Measurements from ENCODE around the gene CELF1. TPM values are rescaled to one million over a fixed set of nuclear protein-coding genes. Genes with fewer than 3 reads are reported as not detected.
A peak's percentile ranks its signal among the peaks of the same experiment; 100 is the strongest.
"Not testable (repeated sequence)": the region's sequence is repeated elsewhere in the genome, so short reads cannot be mapped to it uniquely, and the experiment has no call there.

CELF1 gene
- total RNA-seq, 1 donor from 2014 or later, result 173 TPM

- peak overlapping the region; percentile 92 for H2AFZ ChIP-seq (replicated peaks)
- no peaks in the 10 kb centered on the region for H3K27me3 ChIP-seq
- H3K27me3 Mint-ChIP-seq (ENCODE audit: insufficient read depth, low read depth), result peaks cover 12% of the 10 kb centered on the region
- H3K9me3 ChIP-seq (ENCODE audit: low read depth), result no peaks in the 10 kb centered on the region
- H3K4me3 Mint-ChIP-seq, result peak overlapping the region; percentile 58
- H3F3A ChIP-seq (ENCODE audit: low read depth), result peaks cover 10% of the 10 kb centered on the region
- H3K9me3 Mint-ChIP-seq, result no peaks in the 10 kb centered on the region
- H4K20me1 ChIP-seq (ENCODE audit: low read depth), result peaks cover 3% of the 10 kb centered on the region
- H3K36me3 ChIP-seq, result no peaks in the 10 kb centered on the region
- peak overlapping the region; percentile 94 for H3K4me2 ChIP-seq
- no peak overlapping the region for H3K27ac Mint-ChIP-seq
- no peak for TF ChIP-seq EZH2 (IDR thresholded peaks at IDR 0.05)
- TF ChIP-seq EZH2phosphoT487 (IDR thresholded peaks at IDR 0.05), result no peak
- TF ChIP-seq CTCF (IDR thresholded peaks at IDR 0.05), result no peak
- H3K4me3 ChIP-seq, result peak overlapping the region; percentile 73
- no peak overlapping the region for H3K27ac ChIP-seq
- H3K36me3 Mint-ChIP-seq, result peaks cover 4% of the 10 kb centered on the region
- peak overlapping the region; percentile 70 for H3K9ac ChIP-seq
- peaks cover 35% of the 10 kb centered on the region for H3K79me2 ChIP-seq (ENCODE audit: low read depth)
- H3K4me1 Mint-ChIP-seq, result peaks cover 6% of the 10 kb centered on the region
- no peak for DNase-seq (ENCODE audit: low spot score)
- H3K4me1 ChIP-seq, result no peaks in the 10 kb centered on the region
Measured at GRCh38 chr11:47566149-47566698, 13.3 kb upstream of the CELF1 start.

- no peak within 1 kb of the TSS for H3K27ac Mint-ChIP-seq
- Histone ChIP-seq H3K36me3 (no peaks in the 10 kb centered on the region), H2AFZ (replicated peaks) (peak within 1 kb of the TSS; percentile 92), H3K9ac (peak within 1 kb of the TSS; percentile 70), H3K79me2 (ENCODE audit: low read depth) (peaks cover 30% of the 10 kb centered on the region), H3K4me1 (no peaks in the 10 kb centered on the region), H4K20me1 (ENCODE audit: low read depth) (no peaks in the 10 kb centered on the region), H3K4me2 (peak within 1 kb of the TSS; percentile 94), H3K4me3 (peak within 1 kb of the TSS; percentile 73), H3F3A (ENCODE audit: low read depth) (peaks cover 5% of the 10 kb centered on the region), H3K9me3 (ENCODE audit: low read depth) (no peaks in the 10 kb centered on the region), H3K27ac (no peak within 1 kb of the TSS), H3K27me3 (no peaks in the 10 kb centered on the region)
- H3K4me3 Mint-ChIP-seq, result peak within 1 kb of the TSS; percentile 63
- H3K9me3 Mint-ChIP-seq, result no peaks in the 10 kb centered on the region
- peaks cover 5% of the 10 kb centered on the region for H3K4me1 Mint-ChIP-seq
- no peak for TF ChIP-seq EZH2phosphoT487 (IDR thresholded peaks at IDR 0.05)
- peak; percentile 56 for TF ChIP-seq EZH2 (IDR thresholded peaks at IDR 0.05)
- TF ChIP-seq CTCF (IDR thresholded peaks at IDR 0.05), result no peak
- DNase-seq (ENCODE audit: low spot score), result peak; percentile 80
- peaks cover 14% of the 10 kb centered on the region for H3K27me3 Mint-ChIP-seq (ENCODE audit: insufficient read depth, low read depth)
- peaks cover 4% of the 10 kb centered on the region for H3K36me3 Mint-ChIP-seq
Measured at GRCh38 chr11:47565340-47566148, 12.6 kb upstream of the CELF1 start, which contains the start of gene PTPMT1. Gene PTPMT1, plus strand, starts transcription at chr11:47565599. Its CDS starts 24 bp downstream, at chr11:47565623.

GRCh38 chr11:47564933-47565339 is 12.0 kb upstream of the CELF1 start:
- H3K27ac Mint-ChIP-seq, result no peak overlapping the region
- peak overlapping the region; percentile 63 for H3K4me3 Mint-ChIP-seq
- H3K27me3 Mint-ChIP-seq (ENCODE audit: insufficient read depth, low read depth), result peaks cover 14% of the 10 kb centered on the region
- H4K20me1 ChIP-seq (ENCODE audit: low read depth), result no peaks in the 10 kb centered on the region
- H3K79me2 ChIP-seq (ENCODE audit: low read depth), result peaks cover 30% of the 10 kb centered on the region
- no peaks in the 10 kb centered on the region for H3K9me3 Mint-ChIP-seq
- H3K27me3 ChIP-seq, result no peaks in the 10 kb centered on the region
- peaks cover 5% of the 10 kb centered on the region for H3F3A ChIP-seq (ENCODE audit: low read depth)
- H3K36me3 ChIP-seq, result no peaks in the 10 kb centered on the region
- no peaks in the 10 kb centered on the region for H3K4me1 ChIP-seq
- no peak for DNase-seq (ENCODE audit: low spot score)
- H3K27ac ChIP-seq, result no peak overlapping the region
- no peak overlapping the region for H3K9ac ChIP-seq
- peak overlapping the region; percentile 73 for H3K4me3 ChIP-seq
- peak overlapping the region; percentile 94 for H3K4me2 ChIP-seq
- no peaks in the 10 kb centered on the region for H3K9me3 ChIP-seq (ENCODE audit: low read depth)
- peaks cover 5% of the 10 kb centered on the region for H3K4me1 Mint-ChIP-seq
- peaks cover 4% of the 10 kb centered on the region for H3K36me3 Mint-ChIP-seq
- H2AFZ ChIP-seq (replicated peaks), result peak overlapping the region; percentile 92
- TF ChIP-seq CTCF (IDR thresholded peaks at IDR 0.05), result no peak
- TF ChIP-seq EZH2phosphoT487 (IDR thresholded peaks at IDR 0.05), result no peak
- TF ChIP-seq EZH2 (IDR thresholded peaks at IDR 0.05), result no peak

GRCh38 chr11:47564366-47564765 is 11.4 kb upstream of the CELF1 start:
- H3K27ac ChIP-seq; H3K4me3 ChIP-seq; H2AFZ ChIP-seq (replicated peaks); DNase-seq (ENCODE audit: low spot score); H3K4me1 ChIP-seq; H3K36me3 Mint-ChIP-seq; H3K4me3 Mint-ChIP-seq; H3K27ac Mint-ChIP-seq; H3K4me1 Mint-ChIP-seq; H4K20me1 ChIP-seq (ENCODE audit: low read depth); H3K36me3 ChIP-seq; H3K9ac ChIP-seq; H3F3A ChIP-seq (ENCODE audit: low read depth); H3K4me2 ChIP-seq; H3K9me3 Mint-ChIP-seq; H3K9me3 ChIP-seq (ENCODE audit: low read depth); H3K27me3 ChIP-seq: not testable (repeated sequence)
- H3K27me3 Mint-ChIP-seq (ENCODE audit: insufficient read depth, low read depth), result peaks cover 14% of the 10 kb centered on the region
- H3K79me2 ChIP-seq (ENCODE audit: low read depth), result peaks cover 30% of the 10 kb centered on the region

GRCh38 chr11:47562393-47562792 is 9.5 kb upstream of the CELF1 start:
- not testable (repeated sequence) for H3K27ac ChIP-seq; H3K27me3 ChIP-seq; H3K27ac Mint-ChIP-seq; H3K4me2 ChIP-seq; H3K9me3 Mint-ChIP-seq; DNase-seq (ENCODE audit: low spot score); H3K4me3 ChIP-seq; H3K4me3 Mint-ChIP-seq; H3K9ac ChIP-seq; H4K20me1 ChIP-seq (ENCODE audit: low read depth); H3K4me1 Mint-ChIP-seq; H3K9me3 ChIP-seq (ENCODE audit: low read depth); H3K4me1 ChIP-seq; H3K36me3 ChIP-seq; H3K36me3 Mint-ChIP-seq; H2AFZ ChIP-seq (replicated peaks)
- Histone ChIP-seq H3K79me2 (ENCODE audit: low read depth) (peaks cover 18% of the 10 kb centered on the region), H3F3A (ENCODE audit: low read depth) (peaks cover 17% of the 10 kb centered on the region)
- peaks cover 10% of the 10 kb centered on the region for H3K27me3 Mint-ChIP-seq (ENCODE audit: insufficient read depth, low read depth)

All from neural progenitor cell (in vitro differentiated cells).